GM10248 (cell line): ENCODE results near the gene PTBP3.
"Not testable (repeated sequence)": the region's sequence is repeated elsewhere in the genome, so short reads cannot be mapped to it uniquely, and the experiment has no call there.

Source experiments
- CTCF ChIA-PET: fragments of 300-600 bp; sonication (Branson Sonifier 250); formaldehyde crosslinking; extraction: SDS; loops from one replicate; lab custom pipeline; 2021; ENCODE audit warnings: antibody characterized with exemption; lab: Yijun Ruan, JAX
- POLR2A ChIA-PET: fragments of 350-650 bp; sonication (Branson Sonifier 250); formaldehyde crosslinking; extraction: SDS; loops from one replicate; lab custom pipeline; 2020; ENCODE audit warnings: antibody characterized with exemption; lab: Yijun Ruan, JAX
- DNase-seq: peaks from one replicate; pipeline ENCODE4 v3.0.0; 2012; ENCODE audit errors: extremely low spot score
- CTCF ChIP-seq: IDR thresholded peaks from 2 replicates; pipeline ENCODE4 v1.5.1; 2012; ENCODE audit warnings: mild to moderate bottlenecking, low read depth; ENCODE audit errors: extremely low read depth, missing control alignments, control extremely low read depth

Gene PTBP3

GRCh38 chr9:112285056-112285455, 48.4 kb downstream of the PTBP3 start:
- no peak for TF ChIP-seq CTCF
- ChIA-PET POLR2A (no interaction called here), CTCF (interaction anchor here (1.1 kb wide), 1 partner anchor 11 kb away, joined by 4 read pairs; no protein-coding TSS in a partner anchor)
- no peak for DNase-seq

GRCh38 chr9:112283582-112284253, 49.7 kb downstream of the PTBP3 start:
- ChIA-PET CTCF (no interaction called here), POLR2A (no interaction called here)
- no peak for DNase-seq
- TF ChIP-seq CTCF = no peak

GRCh38 chr9:112282841-112283240, 50.6 kb downstream of the PTBP3 start:
- POLR2A ChIA-PET, DNase-seq, CTCF ChIA-PET: not testable (repeated sequence)

- DNase-seq = no peak
- TF ChIP-seq CTCF = no peak
- CTCF ChIA-PET = interaction anchor here (1.1 to 1.4 kb wide), 3 partner anchors 56 to 61 kb away, joined by 3 read pairs; no protein-coding TSS in a partner anchor
- POLR2A ChIA-PET = no interaction called here
These were observed 52.5 kb downstream of the PTBP3 start for GRCh38 chr9:112280904-112281303.

- ChIA-PET CTCF (interaction anchor here (1.4 to 1.5 kb wide), 2 partner anchors 18 to 54 kb away, joined by 3 to 6 read pairs; no protein-coding TSS in a partner anchor), POLR2A (no interaction called here)
- no peak for DNase-seq
- TF ChIP-seq CTCF = no peak
These were observed 53.9 kb downstream of the PTBP3 start for GRCh38 chr9:112279501-112279900.

GRCh38 chr9:112278152-112278551, 55.3 kb downstream of the PTBP3 start:
- POLR2A ChIA-PET = no interaction called here
- no peak for TF ChIP-seq CTCF
- no peak for DNase-seq
- CTCF ChIA-PET = interaction anchor here (0.8 to 1.5 kb wide), 2 partner anchors 11 to 17 kb away, joined by 4 to 6 read pairs; no protein-coding TSS in a partner anchor

DNA sequence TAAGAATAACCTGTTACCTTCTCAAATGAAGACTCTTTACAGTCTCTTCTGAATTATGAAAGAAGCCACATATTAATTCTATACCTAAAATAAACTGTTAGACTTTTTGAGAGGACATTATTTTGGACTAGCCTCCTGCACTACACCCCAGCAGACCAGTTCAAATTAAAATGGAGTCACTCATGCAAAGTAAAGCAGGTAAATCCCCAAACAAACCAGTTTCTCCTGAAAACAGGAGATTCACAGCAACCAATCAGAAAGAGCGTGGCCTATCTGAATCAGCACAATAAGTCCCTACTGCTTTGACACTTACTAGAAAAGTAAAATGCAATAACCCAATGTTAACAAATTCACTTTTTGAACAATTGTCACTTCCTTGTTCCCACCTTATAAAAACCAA, 58.8 kb downstream of the PTBP3 start:
- CTCF ChIA-PET = no interaction called here
- no peak for DNase-seq
- no peak for TF ChIP-seq CTCF
- POLR2A ChIA-PET = no interaction called here
